Sigmoid colon (tissue), 4 donors: ENCODE results near the gene CCL19.
A peak's percentile ranks its signal among the peaks of the same experiment; 100 is the strongest.

Source experiments
- CTCF ChIP-seq, 4 experiments: fragments of 450-650 bp in 3 of 4; fragments of 200-600 bp in 1 of 4; IDR thresholded peaks; one replicate each; pipeline ENCODE4 v1.5.1; 2016 to 2019; ENCODE audit warnings: antibody characterized with exemption in 4 of 4, mild to moderate bottlenecking in 3 of 4, moderate library complexity in 2 of 4
- POLR2AphosphoS5 ChIP-seq, 4 donors: sonication (generic); formaldehyde crosslinking; IDR thresholded peaks; one replicate each; pipeline ENCODE4 v1.6.1; 2017; ENCODE audit warnings: antibody characterized with exemption in 4 of 4

GRCh38 chr9:34654323-34655051 is 36.6 kb downstream of the CCL19 start:
- TF ChIP-seq POLR2AphosphoS5 (IDR thresholded peaks at IDR 0.05) (peak; percentile 41 to 82 (median 72)), CTCF (IDR thresholded peaks at IDR 0.05) (no peak)
